DOHH2 (cell line): Measurements from ENCODE around the gene CLTA.
A peak's percentile ranks its signal among the peaks of the same experiment; 100 is the strongest.

Experiments
- H3F3A ChIP-seq: fragments of 200-600 bp; sonication (generic), shearing (Covaris generic); 2 replicates; pipeline ENCODE4 v1.6.0; 2016; ENCODE audit warnings: antibody characterized with exemption, mild to moderate bottlenecking; ENCODE audit not compliant: control insufficient read depth, insufficient read depth
- H3K27ac ChIP-seq: fragments of 200-600 bp; sonication (generic); 2 replicates; pipeline ENCODE4 v1.5.1; 2014; ENCODE audit warnings: low read depth, mild to moderate bottlenecking, low read length, moderate library complexity
- H3K27me3 ChIP-seq: fragments of 200-600 bp; sonication (generic); 2 replicates; pipeline ENCODE4 v1.6.1; 2014; ENCODE audit warnings: mild to moderate bottlenecking, low read length, mixed read lengths; ENCODE audit not compliant: control insufficient read depth
- H3K36me3 ChIP-seq: fragments of 200-600 bp; sonication (generic); 2 replicates; pipeline ENCODE4 v1.6.1; 2014; ENCODE audit warnings: mild to moderate bottlenecking, low read length, moderate library complexity, mixed read lengths; ENCODE audit not compliant: control insufficient read depth
- H3K4me1 ChIP-seq: fragments of 200-600 bp; sonication (generic); 2 replicates; pipeline ENCODE4 v1.6.1; 2014; ENCODE audit warnings: mild to moderate bottlenecking, low read length, mixed read lengths; ENCODE audit not compliant: control insufficient read depth
- H3K4me2 ChIP-seq: fragments of 200-600 bp; sonication (generic); 2 replicates; pipeline ENCODE4 v1.6.0; 2014; ENCODE audit warnings: mild to moderate bottlenecking, low read length, moderate library complexity
- H3K4me3 ChIP-seq: fragments of 200-600 bp; sonication (generic); 2 replicates; pipeline ENCODE4 v1.5.1; 2014; ENCODE audit warnings: mild to moderate bottlenecking, low read length, mixed read lengths
- H3K79me2 ChIP-seq: fragments of 200-600 bp; sonication (generic); 2 replicates; pipeline ENCODE4 v1.6.1; 2014; ENCODE audit warnings: mild to moderate bottlenecking, low read length, mixed read lengths; ENCODE audit not compliant: control insufficient read depth
- H3K9me2 ChIP-seq: fragments of 200-600 bp; sonication (generic); replicated peaks from 2 replicates; pipeline ENCODE4 v1.6.1; 2014; ENCODE audit warnings: mild to moderate bottlenecking, low read length, mixed read lengths; ENCODE audit not compliant: control insufficient read depth
- H3K9me3 ChIP-seq: fragments of 200-600 bp; sonication (generic); 2 replicates; pipeline ENCODE4 v1.6.1; 2014; ENCODE audit warnings: antibody characterized with exemption, low read length, mixed read lengths; ENCODE audit not compliant: control insufficient read depth, insufficient read depth
- H4K20me1 ChIP-seq: fragments of 200-600 bp; sonication (generic); 2 replicates; pipeline ENCODE4 v1.6.0; 2014; ENCODE audit warnings: low read depth, mild to moderate bottlenecking, antibody characterized with exemption, low read length, moderate library complexity; ENCODE audit not compliant: control insufficient read depth, insufficient read depth
- CTCF ChIP-seq: fragments of 200-600 bp; sonication (generic); IDR thresholded peaks from one replicate; pipeline ENCODE4 v1.5.1; 2014; ENCODE audit warnings: antibody characterized with exemption, mild to moderate bottlenecking, low read depth, low read length; ENCODE audit not compliant: poor library complexity, severe bottlenecking
- EZH2phosphoT487 ChIP-seq: fragments of 200-600 bp; sonication (generic); IDR thresholded peaks from 2 replicates; pipeline ENCODE4 v1.6.1; 2017; ENCODE audit warnings: borderline replicate concordance, mild to moderate bottlenecking, antibody characterized with exemption, low read length, moderate library complexity, mixed read lengths

Gene CLTA

GRCh38 chr9:36148311-36149051 is 42.2 kb upstream of the CLTA start:
- Histone ChIP-seq H3K27me3 (peaks cover 5% of the 10 kb centered on the region), H4K20me1 (no peaks in the 10 kb centered on the region), H3F3A (no peaks in the 10 kb centered on the region), H3K27ac (no peak overlapping the region), H3K9me3 (no peaks in the 10 kb centered on the region), H3K4me3 (no peak overlapping the region), H3K79me2 (no peaks in the 10 kb centered on the region), H3K36me3 (no peaks in the 10 kb centered on the region), H3K4me2 (no peak overlapping the region), H3K4me1 (peaks cover 28% of the 10 kb centered on the region), H3K9me2 (no peaks in the 10 kb centered on the region)
- no peak for TF ChIP-seq EZH2phosphoT487
- TF ChIP-seq CTCF, result no peak

DNA sequence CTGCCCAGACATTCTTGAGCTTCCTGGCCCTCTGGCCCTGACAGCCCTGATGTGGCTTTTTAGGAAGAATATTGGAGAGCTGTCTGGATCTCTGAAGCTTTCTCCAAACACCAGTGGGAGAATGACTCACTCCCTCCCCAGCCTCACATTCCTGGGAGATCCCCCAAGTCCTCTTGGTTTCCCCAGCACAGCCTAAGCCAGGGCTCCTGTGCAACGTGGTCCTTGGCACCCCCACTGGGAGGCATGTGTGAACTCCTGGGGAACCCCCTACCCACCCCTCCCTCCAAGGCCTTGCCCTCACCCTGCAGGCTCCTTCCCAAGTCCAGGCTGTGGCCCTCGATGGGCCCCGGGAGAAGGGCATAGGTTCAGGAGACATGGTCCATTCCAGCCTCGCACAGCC is 41.5 kb upstream of the CLTA start:
- Histone ChIP-seq H3K36me3 (no peaks in the 10 kb centered on the region), H3K4me1 (peaks cover 33% of the 10 kb centered on the region), H3K27me3 (peaks cover 5% of the 10 kb centered on the region), H3F3A (0 out of 2 replicates have a peak, but pooled peaks cover under 1% of the 10 kb centered on the region), H3K4me2 (no peak overlapping the region), H3K79me2 (no peaks in the 10 kb centered on the region), H3K9me3 (no peaks in the 10 kb centered on the region), H3K4me3 (no peak overlapping the region), H3K9me2 (no peaks in the 10 kb centered on the region), H4K20me1 (no peaks in the 10 kb centered on the region), H3K27ac (no peak overlapping the region)
- TF ChIP-seq EZH2phosphoT487, result no peak
- no peak for TF ChIP-seq CTCF

DNA sequence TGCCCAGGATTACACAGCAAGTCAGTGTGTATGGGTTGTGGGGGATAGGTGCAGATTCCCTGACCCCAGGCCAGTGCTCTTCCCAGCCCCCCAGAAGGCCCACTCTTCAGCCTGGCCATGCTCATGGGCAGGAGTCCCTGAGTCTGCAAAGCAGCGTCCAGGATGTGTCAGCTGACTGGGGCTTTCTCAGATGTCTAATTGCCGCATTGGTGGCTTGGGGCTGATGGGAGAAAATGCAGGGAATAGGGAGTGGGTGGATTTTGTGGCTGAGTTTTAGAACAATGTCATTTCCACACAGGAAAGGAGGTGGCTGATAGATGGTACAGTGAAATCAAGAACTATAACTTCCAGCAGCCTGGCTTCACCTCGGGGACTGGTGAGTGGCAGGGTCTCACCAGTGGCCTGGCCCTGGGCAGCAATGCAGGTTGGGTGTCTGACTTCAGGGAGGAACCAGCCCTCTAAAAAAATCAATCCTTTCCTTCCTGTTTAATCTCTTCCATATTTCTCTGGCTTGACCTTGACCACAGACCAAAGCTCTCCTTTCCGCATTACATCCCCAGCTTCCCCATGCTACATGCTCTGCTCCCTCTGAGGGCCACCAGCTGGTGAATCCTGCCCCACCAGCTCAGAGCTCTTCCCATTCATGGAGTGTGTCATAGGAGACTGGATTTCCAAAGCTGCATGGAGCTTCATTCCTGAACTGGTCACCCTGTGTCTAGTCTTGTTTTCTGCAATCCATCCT is 40.0 kb upstream of the CLTA start:
- Histone ChIP-seq H3K4me1 (peaks cover 39% of the 10 kb centered on the region), H3K36me3 (no peaks in the 10 kb centered on the region), H3K4me3 (peak overlapping the region; percentile 60)

More for the DNA sequence above, 40.0 kb upstream of the CLTA start:
- H3K27ac ChIP-seq, result no peak overlapping the region
- H3K9me3 ChIP-seq, result no peaks in the 10 kb centered on the region
- no peak for TF ChIP-seq CTCF
- no peak for TF ChIP-seq EZH2phosphoT487
- H3K27me3 ChIP-seq, result no peaks in the 10 kb centered on the region
- H3F3A ChIP-seq, result peaks cover 6% of the 10 kb centered on the region; the same call in 1 of the 2 replicates
- H3K9me2 ChIP-seq, result no peaks in the 10 kb centered on the region
- peak overlapping the region; percentile 78 for H3K4me2 ChIP-seq
- H3K79me2 ChIP-seq, result no peaks in the 10 kb centered on the region
- no peaks in the 10 kb centered on the region for H4K20me1 ChIP-seq
